ENCODE measurements around the gene FGGY.

Gene FGGY

GRCh38 chr1:59290193-59290949, 6.5 kb upstream of the FGGY start:
- Histone ChIP-seq H3K36me3 (ENCODE audit: insufficient read depth, low read length) (no peaks in the 10 kb centered on the region), H3K4me1 (ENCODE audit: insufficient read depth, low read length) (peaks cover 13% of the 10 kb centered on the region), H3K9ac (ENCODE audit: low read depth, low read length) (no peak overlapping the region), H3K79me2 (ENCODE audit: insufficient read depth, low read length) (no peaks in the 10 kb centered on the region), H3K9me3 (ENCODE audit: insufficient read depth, low read length, severe bottlenecking) (no peaks in the 10 kb centered on the region), H3K27me3 (ENCODE audit: insufficient read depth, low read length, poor library complexity) (no peaks in the 10 kb centered on the region), H3K4me3 (ENCODE audit: low read depth in 1 of 2, low read length in 2 of 2) (no peak overlapping the region), H3K4me2 (ENCODE audit: insufficient read depth, low read length) (no peak overlapping the region), H4K20me1 (ENCODE audit: insufficient read depth, low read length) (no peaks in the 10 kb centered on the region), H3K27ac (ENCODE audit: low read length) (no peak overlapping the region), H2AFZ (ENCODE audit: low read depth, low read length) (no peak overlapping the region)
- no peak for TF ChIP-seq EZH2 (IDR thresholded peaks at IDR 0.05; ENCODE audit: borderline replicate concordance, low read depth, low read length, severe bottlenecking)
- TF ChIP-seq, protein P1, sequence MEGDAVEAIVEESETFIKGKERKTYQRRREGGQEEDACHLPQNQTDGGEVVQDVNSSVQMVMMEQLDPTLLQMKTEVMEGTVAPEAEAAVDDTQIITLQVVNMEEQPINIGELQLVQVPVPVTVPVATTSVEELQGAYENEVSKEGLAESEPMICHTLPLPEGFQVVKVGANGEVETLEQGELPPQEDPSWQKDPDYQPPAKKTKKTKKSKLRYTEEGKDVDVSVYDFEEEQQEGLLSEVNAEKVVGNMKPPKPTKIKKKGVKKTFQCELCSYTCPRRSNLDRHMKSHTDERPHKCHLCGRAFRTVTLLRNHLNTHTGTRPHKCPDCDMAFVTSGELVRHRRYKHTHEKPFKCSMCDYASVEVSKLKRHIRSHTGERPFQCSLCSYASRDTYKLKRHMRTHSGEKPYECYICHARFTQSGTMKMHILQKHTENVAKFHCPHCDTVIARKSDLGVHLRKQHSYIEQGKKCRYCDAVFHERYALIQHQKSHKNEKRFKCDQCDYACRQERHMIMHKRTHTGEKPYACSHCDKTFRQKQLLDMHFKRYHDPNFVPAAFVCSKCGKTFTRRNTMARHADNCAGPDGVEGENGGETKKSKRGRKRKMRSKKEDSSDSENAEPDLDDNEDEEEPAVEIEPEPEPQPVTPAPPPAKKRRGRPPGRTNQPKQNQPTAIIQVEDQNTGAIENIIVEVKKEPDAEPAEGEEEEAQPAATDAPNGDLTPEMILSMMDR (IDR thresholded peaks at IDR 0.05; ENCODE audit: borderline replicate concordance, extremely low read depth, low read length, poor library complexity, severe bottlenecking): peak; percentile 63
- DNase-seq (peak; percentile 35), ATAC-seq (ENCODE audit: insufficient read depth, low read depth) (peak; percentile 60; the same call in 2 of the 3 replicates)

- peaks cover 11% of the 10 kb centered on the region; the same call in 1 of the 2 replicates for H3K4me1 ChIP-seq (ENCODE audit: insufficient read depth, low read length)
- H3K9me3 ChIP-seq (ENCODE audit: insufficient read depth, low read length, severe bottlenecking): no peaks in the 10 kb centered on the region
- no peak overlapping the region for H3K9ac ChIP-seq (ENCODE audit: low read depth, low read length)
- no peak overlapping the region for H3K4me3 ChIP-seq (ENCODE audit: low read depth in 1 of 2, low read length in 2 of 2)
- no peak overlapping the region for H2AFZ ChIP-seq (ENCODE audit: low read depth, low read length)
- H3K36me3 ChIP-seq (ENCODE audit: insufficient read depth, low read length): no peaks in the 10 kb centered on the region
- TF ChIP-seq, protein P1 (IDR thresholded peaks at IDR 0.05; ENCODE audit: borderline replicate concordance, extremely low read depth, low read length, poor library complexity, severe bottlenecking): no peak
- TF ChIP-seq EZH2 (IDR thresholded peaks at IDR 0.05; ENCODE audit: borderline replicate concordance, low read depth, low read length, severe bottlenecking): no peak
- no peaks in the 10 kb centered on the region for H3K79me2 ChIP-seq (ENCODE audit: insufficient read depth, low read length)
- no peak for DNase-seq
- no peaks in the 10 kb centered on the region for H3K27me3 ChIP-seq (ENCODE audit: insufficient read depth, low read length, poor library complexity)
- H3K4me2 ChIP-seq (ENCODE audit: insufficient read depth, low read length): no peak overlapping the region
- ATAC-seq (ENCODE audit: insufficient read depth, low read depth): no peak
- H3K27ac ChIP-seq (ENCODE audit: low read length): no peak overlapping the region
- H4K20me1 ChIP-seq (ENCODE audit: insufficient read depth, low read length): no peaks in the 10 kb centered on the region
Measured at GRCh38 chr1:59291561-59291960, 5.3 kb upstream of the FGGY start.

DNA sequence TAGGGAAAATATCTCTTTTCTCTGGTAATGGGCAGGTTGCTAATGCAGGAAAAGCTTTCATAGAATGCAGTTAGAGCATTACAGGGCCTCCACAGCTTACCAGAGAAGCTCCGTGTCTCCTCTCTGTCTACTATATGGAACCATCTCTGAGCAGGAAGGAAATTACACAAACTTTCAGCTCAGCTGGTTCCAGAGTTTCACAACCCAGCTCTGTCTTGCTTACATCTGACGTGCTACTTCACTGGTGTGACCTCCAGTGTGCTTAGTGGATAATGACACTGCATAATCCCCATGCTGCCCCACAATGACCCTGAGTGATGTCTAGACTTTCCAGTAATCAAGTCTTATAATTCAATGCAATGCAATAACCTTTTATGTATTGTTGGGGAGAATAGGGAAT, 4.3 kb upstream of the FGGY start:
- H3K4me1 ChIP-seq (ENCODE audit: insufficient read depth, low read length): peaks cover 17% of the 10 kb centered on the region
- no peak overlapping the region for H3K27ac ChIP-seq (ENCODE audit: low read length)
- H2AFZ ChIP-seq (ENCODE audit: low read depth, low read length): no peak overlapping the region
- H3K4me3 ChIP-seq (ENCODE audit: low read depth in 1 of 2, low read length in 2 of 2): no peak overlapping the region
- H4K20me1 ChIP-seq (ENCODE audit: insufficient read depth, low read length): no peaks in the 10 kb centered on the region
- no peak for DNase-seq
- peaks cover 3% of the 10 kb centered on the region for H3K79me2 ChIP-seq (ENCODE audit: insufficient read depth, low read length)
- H3K9me3 ChIP-seq (ENCODE audit: insufficient read depth, low read length, severe bottlenecking): no peaks in the 10 kb centered on the region
- H3K27me3 ChIP-seq (ENCODE audit: insufficient read depth, low read length, poor library complexity): no peaks in the 10 kb centered on the region
- no peak for ATAC-seq (ENCODE audit: insufficient read depth, low read depth)
- no peak overlapping the region for H3K9ac ChIP-seq (ENCODE audit: low read depth, low read length)
- TF ChIP-seq EZH2 (IDR thresholded peaks at IDR 0.05; ENCODE audit: borderline replicate concordance, low read depth, low read length, severe bottlenecking): no peak
- TF ChIP-seq, protein P1 (IDR thresholded peaks at IDR 0.05; ENCODE audit: borderline replicate concordance, extremely low read depth, low read length, poor library complexity, severe bottlenecking): no peak
- no peaks in the 10 kb centered on the region for H3K36me3 ChIP-seq (ENCODE audit: insufficient read depth, low read length)
- no peak overlapping the region for H3K4me2 ChIP-seq (ENCODE audit: insufficient read depth, low read length)

Measured in DND-41 (cell line).